ENCODE results near the gene SNX21. TPM values are rescaled to one million over a fixed set of nuclear protein-coding genes. Genes with fewer than 3 reads are reported as not detected.
"Not testable (repeated sequence)": the region's sequence is repeated elsewhere in the genome, so short reads cannot be mapped to it uniquely, and the experiment has no call there.

Gene SNX21
- total RNA-seq, 1 donor from 2014 or later = 21.0 TPM

DNA sequence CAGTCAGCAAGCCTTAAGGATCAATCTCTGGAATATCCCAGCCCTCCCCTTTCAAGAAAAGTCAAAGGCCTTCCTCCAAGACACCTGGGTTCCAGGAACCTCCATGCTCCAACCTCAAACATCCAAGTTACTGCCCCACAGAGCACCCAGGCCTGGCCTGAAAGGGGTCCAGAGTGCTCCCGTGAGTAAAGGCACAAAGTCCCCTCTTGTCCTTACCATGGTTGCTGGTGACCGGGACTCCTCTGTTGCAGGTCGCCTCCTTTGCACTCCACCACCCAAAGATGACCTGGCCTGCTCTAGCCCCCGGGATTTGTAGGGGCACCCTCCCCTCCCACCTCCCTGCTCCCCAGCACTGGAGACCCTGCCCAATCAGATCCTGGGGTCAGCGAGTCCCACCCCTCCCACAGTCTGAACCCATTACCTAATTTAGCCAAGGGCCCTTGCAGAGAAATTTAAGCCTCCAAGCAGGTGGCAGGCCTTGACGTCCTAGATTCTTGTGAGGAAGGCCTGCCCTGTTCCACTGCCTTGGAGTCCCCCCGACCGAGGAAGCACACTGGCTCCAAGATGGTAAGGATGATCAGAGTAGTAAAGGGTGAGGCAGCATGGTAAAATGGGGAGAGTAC is 6.5 kb upstream of the SNX21 start, which contains the start of gene TNNC2:
Gene TNNC2, minus strand, starts transcription at position 283 of the 623 bp plus-strand sequence. Its CDS starts 64 bp downstream, at position 219.
- TF ChIP-seq, protein P1, sequence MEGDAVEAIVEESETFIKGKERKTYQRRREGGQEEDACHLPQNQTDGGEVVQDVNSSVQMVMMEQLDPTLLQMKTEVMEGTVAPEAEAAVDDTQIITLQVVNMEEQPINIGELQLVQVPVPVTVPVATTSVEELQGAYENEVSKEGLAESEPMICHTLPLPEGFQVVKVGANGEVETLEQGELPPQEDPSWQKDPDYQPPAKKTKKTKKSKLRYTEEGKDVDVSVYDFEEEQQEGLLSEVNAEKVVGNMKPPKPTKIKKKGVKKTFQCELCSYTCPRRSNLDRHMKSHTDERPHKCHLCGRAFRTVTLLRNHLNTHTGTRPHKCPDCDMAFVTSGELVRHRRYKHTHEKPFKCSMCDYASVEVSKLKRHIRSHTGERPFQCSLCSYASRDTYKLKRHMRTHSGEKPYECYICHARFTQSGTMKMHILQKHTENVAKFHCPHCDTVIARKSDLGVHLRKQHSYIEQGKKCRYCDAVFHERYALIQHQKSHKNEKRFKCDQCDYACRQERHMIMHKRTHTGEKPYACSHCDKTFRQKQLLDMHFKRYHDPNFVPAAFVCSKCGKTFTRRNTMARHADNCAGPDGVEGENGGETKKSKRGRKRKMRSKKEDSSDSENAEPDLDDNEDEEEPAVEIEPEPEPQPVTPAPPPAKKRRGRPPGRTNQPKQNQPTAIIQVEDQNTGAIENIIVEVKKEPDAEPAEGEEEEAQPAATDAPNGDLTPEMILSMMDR (IDR thresholded peaks at IDR 0.05; ENCODE audit: unreplicated experiment) = no peak
- no peaks in the 10 kb centered on the region for H3K36me3 Mint-ChIP-seq

DNA sequence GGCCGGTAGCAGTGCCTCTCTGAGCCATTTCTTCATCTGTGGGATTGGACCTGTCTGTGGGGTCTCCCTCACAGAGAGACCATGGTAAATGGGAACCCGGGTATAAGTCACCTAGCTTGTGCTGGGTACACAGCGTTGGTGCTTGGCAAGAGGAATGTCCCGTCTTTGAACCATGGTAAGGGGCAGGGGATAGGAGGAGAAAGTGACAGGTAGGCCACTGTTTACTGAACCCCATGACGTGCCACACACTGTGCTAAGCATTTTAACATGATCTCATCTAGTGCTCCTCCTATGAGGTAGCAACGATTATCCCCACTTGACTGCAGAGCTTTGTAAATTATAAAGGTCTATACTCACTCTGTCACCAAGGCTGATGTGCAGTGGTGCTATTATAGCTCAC is 5.9 kb upstream of the SNX21 start:
- TF ChIP-seq, protein P1 (IDR thresholded peaks at IDR 0.05; ENCODE audit: unreplicated experiment) = no peak
- Mint-ChIP-seq H3K27ac (no peak overlapping the region), H3K27me3 (ENCODE audit: low read depth) (peaks cover 20% of the 10 kb centered on the region), H3K4me1 (peaks cover 14% of the 10 kb centered on the region), H3K36me3 (no peaks in the 10 kb centered on the region), H3K4me3 (no peak overlapping the region), H3K9me3 (no peaks in the 10 kb centered on the region)
- no peak for DNase-seq (ENCODE audit: low spot score in 2 of 2, unreplicated experiment in 2 of 2)

More for the DNA sequence above, 6.5 kb upstream of the SNX21 start, which contains the start of gene TNNC2:
- no peak for DNase-seq (ENCODE audit: low spot score in 2 of 2, unreplicated experiment in 2 of 2)
- Mint-ChIP-seq H3K4me1 (peaks cover 15% of the 10 kb centered on the region), H3K4me3 (no peak within 1 kb of the TSS), H3K27me3 (ENCODE audit: low read depth) (peaks cover 24% of the 10 kb centered on the region), H3K9me3 (no peaks in the 10 kb centered on the region), H3K27ac (no peak within 1 kb of the TSS)

DNA sequence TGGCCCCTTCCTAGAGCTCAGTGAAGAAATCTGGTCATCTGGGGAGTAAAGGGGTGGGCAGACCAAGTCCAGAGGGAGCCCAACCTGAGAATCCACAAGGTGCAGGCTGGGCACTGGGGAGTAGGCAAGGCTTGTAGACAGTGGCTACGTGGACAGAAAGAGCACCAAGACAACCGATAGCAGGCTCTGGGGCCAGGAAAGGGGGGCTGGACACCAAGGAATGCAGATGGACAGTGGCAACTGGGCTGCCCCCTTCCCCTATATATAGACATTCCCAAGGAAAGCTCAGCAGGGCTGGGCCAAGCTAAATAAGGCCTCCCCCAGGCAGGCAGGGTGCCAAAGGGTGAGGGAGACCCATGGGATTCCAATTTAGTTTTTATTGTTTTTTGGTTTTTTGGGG is 5.0 kb upstream of the SNX21 start:
- H3K9me3 Mint-ChIP-seq = no peaks in the 10 kb centered on the region
- TF ChIP-seq, protein P1 (IDR thresholded peaks at IDR 0.05; ENCODE audit: unreplicated experiment) = no peak

DNA sequence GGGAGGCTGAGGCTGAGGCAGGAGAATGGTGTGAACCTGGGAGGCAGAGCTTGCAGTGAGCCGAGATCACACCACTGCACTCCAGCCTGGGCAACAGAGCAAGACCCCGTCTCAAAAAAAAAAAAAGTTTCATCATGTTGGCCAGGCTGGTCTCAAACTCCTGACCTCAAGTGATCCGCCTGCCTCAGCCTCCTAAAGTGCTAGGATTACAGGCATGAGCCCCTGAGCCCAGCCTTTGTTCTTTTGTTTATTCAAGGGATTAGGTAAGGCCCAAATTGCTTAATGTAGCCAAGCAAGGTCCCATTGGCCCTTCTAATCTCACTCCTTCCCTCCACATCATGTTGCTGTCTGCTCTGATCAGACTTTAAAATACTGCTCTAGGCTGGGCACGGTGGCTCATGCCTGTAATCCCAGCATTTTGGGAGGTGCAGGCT is 3.9 kb upstream of the SNX21 start:
- not testable (repeated sequence) for H3K27me3 Mint-ChIP-seq (ENCODE audit: low read depth); DNase-seq (ENCODE audit: low spot score in 2 of 2, unreplicated experiment in 2 of 2); H3K4me3 Mint-ChIP-seq

More for the DNA sequence above, 5.0 kb upstream of the SNX21 start:
- Mint-ChIP-seq H3K27me3 (ENCODE audit: low read depth) (peaks cover 13% of the 10 kb centered on the region), H3K4me3 (no peak overlapping the region), H3K36me3 (no peaks in the 10 kb centered on the region), H3K27ac (no peak overlapping the region), H3K4me1 (peaks cover 20% of the 10 kb centered on the region)
- DNase-seq (ENCODE audit: low spot score in 2 of 2, unreplicated experiment in 2 of 2) = no peak

DNA sequence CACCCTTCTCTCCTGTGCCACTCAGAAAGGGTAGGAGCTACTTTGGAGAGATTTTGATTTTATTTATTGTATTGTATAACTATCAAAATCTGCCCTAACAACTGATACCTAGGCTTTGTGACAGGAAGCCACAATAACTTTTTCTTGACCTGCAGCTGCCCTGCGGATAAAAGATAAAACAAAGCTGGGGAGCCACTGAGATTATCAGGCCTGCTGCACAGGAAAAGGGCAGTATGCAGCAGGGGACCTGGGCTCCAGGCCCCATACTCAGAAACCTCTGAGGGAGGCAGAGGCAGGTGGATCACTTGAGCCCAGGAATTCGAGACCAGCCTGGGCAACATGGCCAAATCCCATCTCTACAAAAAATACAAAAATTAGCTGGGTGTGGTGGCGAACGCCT is 980 bp upstream of the SNX21 start:
- no peak for DNase-seq (ENCODE audit: low spot score in 2 of 2, unreplicated experiment in 2 of 2)
- no peaks in the 10 kb centered on the region for H3K36me3 Mint-ChIP-seq
- peaks cover 26% of the 10 kb centered on the region for H3K4me1 Mint-ChIP-seq
- no peaks in the 10 kb centered on the region for H3K9me3 Mint-ChIP-seq
- H3K4me3 Mint-ChIP-seq = peak overlapping the region; percentile 75
- no peaks in the 10 kb centered on the region for H3K27me3 Mint-ChIP-seq (ENCODE audit: low read depth)
- TF ChIP-seq, protein P1 (IDR thresholded peaks at IDR 0.05; ENCODE audit: unreplicated experiment) = no peak
- no peak overlapping the region for H3K27ac Mint-ChIP-seq

More for the DNA sequence above, 3.9 kb upstream of the SNX21 start:
- not testable (repeated sequence) for H3K36me3 Mint-ChIP-seq, H3K27ac Mint-ChIP-seq, H3K9me3 Mint-ChIP-seq
- peaks cover 20% of the 10 kb centered on the region for H3K4me1 Mint-ChIP-seq

DNA sequence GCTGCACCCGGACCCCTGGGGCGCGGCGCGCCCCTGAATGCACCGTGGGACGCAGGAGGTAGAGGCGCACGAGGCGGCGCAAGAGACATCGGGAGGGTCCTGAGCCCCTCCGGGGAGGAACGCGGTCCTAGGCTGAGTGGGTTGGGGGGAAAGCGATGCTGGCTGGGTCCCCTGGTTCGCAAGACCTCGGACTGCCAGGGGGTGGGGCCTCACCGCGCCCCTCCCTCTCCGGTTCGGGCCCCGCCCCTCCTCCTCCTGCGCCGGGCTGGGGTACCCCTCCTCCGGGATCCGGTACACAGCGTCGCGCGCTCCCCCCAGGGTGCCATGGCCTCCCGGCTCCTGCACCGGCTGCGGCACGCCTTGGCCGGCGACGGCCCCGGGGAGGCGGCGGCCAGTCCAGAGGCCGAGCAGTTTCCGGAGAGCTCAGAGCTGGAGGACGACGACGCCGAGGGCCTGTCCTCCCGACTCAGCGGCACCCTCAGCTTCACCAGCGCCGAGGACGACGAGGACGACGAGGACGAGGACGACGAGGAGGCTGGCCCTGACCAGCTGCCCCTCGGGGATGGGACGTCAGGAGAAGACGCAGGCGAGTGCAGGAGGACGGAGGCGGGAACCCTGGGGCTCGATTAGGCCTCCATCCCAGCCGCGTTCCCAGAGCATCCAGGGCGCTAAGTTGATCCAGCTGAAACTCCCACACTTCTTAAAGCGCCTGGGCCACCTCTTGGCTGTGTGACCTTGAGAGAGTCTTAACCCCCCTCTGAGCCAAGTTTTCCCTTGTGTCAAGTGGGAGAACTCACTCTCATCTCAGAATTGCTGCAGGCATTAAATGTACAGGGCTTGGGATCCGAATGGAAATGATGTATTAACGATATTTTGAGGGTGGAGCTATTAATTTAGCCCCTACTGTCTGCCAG is 541 bp downstream of the SNX21 start:
- Mint-ChIP-seq H3K4me3 (peak overlapping the region; percentile 75), H3K27ac (peak overlapping the region; percentile 21)
- TF ChIP-seq, protein P1 (IDR thresholded peaks at IDR 0.05; ENCODE audit: unreplicated experiment) = no peak

More for the DNA sequence above, 541 bp downstream of the SNX21 start:
- no peaks in the 10 kb centered on the region for H3K9me3 Mint-ChIP-seq
- peak; percentile 43 to 74 for DNase-seq (ENCODE audit: low spot score in 2 of 2, unreplicated experiment in 2 of 2)
- peaks cover 22% of the 10 kb centered on the region for H3K4me1 Mint-ChIP-seq
- no peaks in the 10 kb centered on the region for H3K36me3 Mint-ChIP-seq
- H3K27me3 Mint-ChIP-seq (ENCODE audit: low read depth) = no peaks in the 10 kb centered on the region
